ENCODE data around the gene SLC35E3.

SLC35E3 gene

DNA sequence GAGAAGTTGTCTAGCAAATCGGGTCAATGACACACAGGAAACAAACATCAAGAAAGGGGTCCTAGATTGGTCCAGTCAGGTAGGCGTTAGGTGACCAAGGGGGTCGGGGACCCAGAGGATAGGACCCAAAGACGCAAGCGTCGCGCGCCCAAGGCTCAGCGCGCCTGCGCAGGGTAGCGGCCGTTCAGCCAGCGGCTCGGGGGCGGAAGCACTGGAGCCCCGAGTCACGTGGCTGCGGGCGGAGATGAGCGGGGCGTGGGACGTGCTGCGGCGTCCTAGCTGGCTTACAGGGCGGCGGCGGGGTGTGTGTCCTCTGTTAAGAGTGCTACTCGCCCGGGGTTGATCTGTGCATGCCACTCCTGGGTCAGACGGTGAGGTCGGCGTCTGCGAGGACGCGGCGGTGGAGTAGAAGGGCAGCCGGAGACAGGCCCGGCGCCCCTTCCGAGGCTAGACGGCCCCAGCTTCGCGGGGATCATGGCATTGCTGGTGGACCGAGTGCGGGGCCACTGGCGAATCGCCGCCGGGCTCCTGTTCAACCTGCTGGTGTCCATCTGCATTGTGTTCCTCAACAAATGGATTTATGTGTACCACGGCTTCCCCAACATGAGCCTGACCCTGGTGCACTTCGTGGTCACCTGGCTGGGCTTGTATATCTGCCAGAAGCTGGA, at the start of gene SLC35E3:
TSS of gene SLC35E3 (plus strand) at position 273 of the 668 bp plus-strand sequence. CDS start at position 475, 202 bp downstream.
- peak within 1 kb of the TSS; percentile 92 for H3K27ac Mint-ChIP-seq
- no peaks in the 10 kb centered on the region for H3K9me3 Mint-ChIP-seq
- no peaks in the 10 kb centered on the region for H3K27me3 Mint-ChIP-seq (ENCODE audit: low read depth)
- peak within 1 kb of the TSS; percentile 98 for H3K4me3 Mint-ChIP-seq
- peaks cover 47% of the 10 kb centered on the region for H3K4me1 Mint-ChIP-seq (ENCODE audit: low read depth)
- peaks cover 26% of the 10 kb centered on the region for H3K36me3 Mint-ChIP-seq (ENCODE audit: low read depth)
- DNase-seq (ENCODE audit: low spot score) = peak; percentile 95

DNA sequence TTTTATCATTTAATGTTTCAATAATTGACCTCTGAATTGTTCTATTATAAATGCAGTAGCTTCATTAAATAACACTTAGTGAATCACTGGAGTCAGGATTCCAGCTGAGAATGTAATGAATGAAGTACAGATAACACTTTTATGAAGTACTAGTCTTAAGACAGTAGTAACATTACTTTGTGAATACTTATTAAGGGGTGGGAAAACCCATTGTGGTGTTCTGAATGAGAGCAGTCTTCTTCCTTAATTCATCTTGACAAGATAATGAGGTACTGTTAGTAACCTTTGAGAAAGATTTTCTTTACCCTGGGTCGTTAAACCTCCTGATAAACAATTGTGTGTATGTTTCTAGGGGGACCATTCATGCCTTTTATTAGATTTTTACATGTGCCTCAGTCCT, 46.5 kb upstream of the SLC35E3 start:
- H3K27ac Mint-ChIP-seq = no peak overlapping the region
- no peaks in the 10 kb centered on the region for H3K4me1 Mint-ChIP-seq (ENCODE audit: low read depth)
- H3K36me3 Mint-ChIP-seq (ENCODE audit: low read depth) = peaks cover 42% of the 10 kb centered on the region
- DNase-seq (ENCODE audit: low spot score) = no peak
- no peak overlapping the region for H3K4me3 Mint-ChIP-seq
- no peaks in the 10 kb centered on the region for H3K27me3 Mint-ChIP-seq (ENCODE audit: low read depth)
- no peaks in the 10 kb centered on the region for H3K9me3 Mint-ChIP-seq

DNA sequence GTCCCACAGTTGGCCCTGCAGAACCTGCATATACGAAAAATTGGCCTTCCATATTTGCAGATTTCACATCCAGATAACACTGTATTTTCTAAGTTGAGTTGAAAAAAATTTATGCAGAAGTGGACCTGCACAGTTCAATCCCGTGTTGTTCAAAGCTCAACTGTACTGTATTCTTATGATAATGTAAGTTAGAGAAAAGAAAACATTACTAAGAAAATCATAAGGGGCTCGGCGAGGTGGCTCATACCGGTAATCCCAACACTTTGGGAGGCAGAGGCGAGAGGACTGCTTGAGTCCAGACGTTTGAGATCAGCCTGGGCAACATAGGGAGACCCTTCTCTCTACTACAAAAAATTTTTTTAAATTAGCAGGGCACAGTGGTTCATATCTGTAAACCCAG, 18.2 kb upstream of the SLC35E3 start:
- H3K27me3 Mint-ChIP-seq (ENCODE audit: low read depth) = no peaks in the 10 kb centered on the region
- no peaks in the 10 kb centered on the region for H3K9me3 Mint-ChIP-seq
- peaks cover 28% of the 10 kb centered on the region for H3K36me3 Mint-ChIP-seq (ENCODE audit: low read depth)
- no peaks in the 10 kb centered on the region for H3K4me1 Mint-ChIP-seq (ENCODE audit: low read depth)
- no peak overlapping the region for H3K27ac Mint-ChIP-seq
- H3K4me3 Mint-ChIP-seq = no peak overlapping the region
- no peak for DNase-seq (ENCODE audit: low spot score)

DNA sequence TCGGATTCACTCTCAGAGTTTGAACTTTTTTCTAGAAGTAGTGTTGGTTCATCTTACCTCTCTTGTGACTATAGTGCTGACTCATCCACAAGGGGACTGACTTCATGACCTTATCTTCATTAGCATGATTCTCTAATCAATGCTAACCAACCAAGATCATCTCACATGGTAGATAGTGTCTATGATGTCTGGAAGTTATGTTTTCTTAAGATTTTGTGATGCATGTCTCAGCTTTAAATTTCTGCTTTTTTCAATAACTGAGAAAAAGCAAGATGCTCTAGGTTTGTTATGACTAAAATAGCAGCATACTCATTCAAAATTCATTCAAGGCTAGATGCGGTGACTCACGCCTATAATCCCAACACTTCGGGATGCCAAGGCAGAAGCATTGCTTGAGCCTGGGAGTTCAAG, 12.3 kb upstream of the SLC35E3 start:
- H3K27me3 Mint-ChIP-seq (ENCODE audit: low read depth) = no peaks in the 10 kb centered on the region
- H3K4me3 Mint-ChIP-seq = no peak overlapping the region
- no peaks in the 10 kb centered on the region for H3K4me1 Mint-ChIP-seq (ENCODE audit: low read depth)
- H3K27ac Mint-ChIP-seq = no peak overlapping the region
- H3K9me3 Mint-ChIP-seq = no peaks in the 10 kb centered on the region
- H3K36me3 Mint-ChIP-seq (ENCODE audit: low read depth) = peaks cover 34% of the 10 kb centered on the region
- DNase-seq (ENCODE audit: low spot score) = no peak

DNA sequence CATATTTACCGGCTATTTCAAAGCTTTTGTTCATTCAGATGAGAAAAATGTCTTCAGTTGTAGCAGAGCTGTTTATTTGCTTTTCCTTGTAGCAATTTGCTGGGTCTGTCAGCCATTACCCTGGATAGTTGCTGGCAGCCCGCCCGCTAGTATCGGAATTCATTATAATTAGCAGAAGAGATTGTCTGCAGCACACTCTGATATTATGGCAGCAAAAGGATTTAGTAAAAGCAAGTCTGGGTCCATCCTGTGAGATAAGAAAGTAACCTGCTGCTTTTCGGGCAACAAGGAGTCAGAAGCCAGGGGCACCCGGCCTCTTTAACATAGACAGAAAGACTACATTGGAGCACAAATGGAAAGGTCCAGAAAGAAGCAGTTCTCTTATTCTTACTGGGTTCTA, 6.1 kb upstream of the SLC35E3 start:
- no peak overlapping the region for H3K4me3 Mint-ChIP-seq
- no peaks in the 10 kb centered on the region for H3K27me3 Mint-ChIP-seq (ENCODE audit: low read depth)
- DNase-seq (ENCODE audit: low spot score) = no peak
- H3K36me3 Mint-ChIP-seq (ENCODE audit: low read depth) = peaks cover 37% of the 10 kb centered on the region
- H3K27ac Mint-ChIP-seq = no peak overlapping the region
- H3K4me1 Mint-ChIP-seq (ENCODE audit: low read depth) = peaks cover 9% of the 10 kb centered on the region
- H3K9me3 Mint-ChIP-seq = no peaks in the 10 kb centered on the region

DNA sequence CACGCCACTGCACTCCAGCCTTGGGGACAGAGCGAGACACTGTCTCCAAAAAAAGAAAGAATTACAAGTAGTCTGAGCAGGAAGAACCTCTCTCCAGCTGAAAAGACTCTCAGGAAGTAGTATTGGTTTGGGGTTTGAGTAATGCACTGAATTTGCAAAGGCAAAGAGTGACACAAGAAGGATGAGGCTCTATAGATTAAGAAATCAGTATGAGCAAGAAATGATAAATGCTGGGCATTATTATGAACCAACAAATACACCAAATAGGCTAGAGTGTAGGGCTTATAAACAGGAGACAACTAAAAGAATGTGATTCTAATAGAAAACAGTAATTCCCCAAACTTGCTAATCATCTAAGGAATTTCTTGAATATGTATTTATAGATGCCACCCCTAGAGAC, 2.6 kb upstream of the SLC35E3 start:
- DNase-seq (ENCODE audit: low spot score) = no peak
- no peaks in the 10 kb centered on the region for H3K27me3 Mint-ChIP-seq (ENCODE audit: low read depth)

DNA sequence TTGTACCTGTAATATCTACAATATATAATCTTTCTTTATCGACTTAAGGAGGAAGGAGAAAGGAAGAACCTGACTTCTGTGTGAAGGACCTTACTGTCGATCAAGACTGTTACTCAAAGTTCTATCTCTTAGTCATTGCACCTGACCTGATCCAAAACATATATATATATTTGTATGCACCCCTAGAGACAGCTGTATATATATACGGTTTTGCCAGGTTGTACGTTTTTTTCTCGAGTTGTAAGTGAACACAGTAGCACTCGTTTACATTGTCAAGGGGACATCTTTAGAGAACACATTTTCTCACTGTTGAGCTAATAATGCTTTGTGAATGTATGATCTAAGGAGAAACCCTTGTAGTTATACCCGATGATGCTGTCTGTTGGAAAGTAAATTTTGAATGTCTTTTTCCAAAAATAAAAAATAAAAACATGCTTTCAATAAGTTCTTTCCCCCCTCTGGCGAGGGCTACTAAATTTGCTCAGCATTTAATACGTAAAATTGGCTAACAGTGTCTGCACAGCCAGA, 536 bp upstream of the SLC35E3 start:
- Mint-ChIP-seq H3K36me3 (ENCODE audit: low read depth) (peaks cover 24% of the 10 kb centered on the region), H3K4me1 (ENCODE audit: low read depth) (peaks cover 47% of the 10 kb centered on the region), H3K27me3 (ENCODE audit: low read depth) (no peaks in the 10 kb centered on the region), H3K27ac (peak overlapping the region; percentile 92), H3K4me3 (peak overlapping the region; percentile 98), H3K9me3 (no peaks in the 10 kb centered on the region)
- no peak for DNase-seq (ENCODE audit: low spot score)

More for the DNA sequence above, 2.6 kb upstream of the SLC35E3 start:
- Mint-ChIP-seq H3K9me3 (no peaks in the 10 kb centered on the region), H3K4me1 (ENCODE audit: low read depth) (peaks cover 33% of the 10 kb centered on the region), H3K4me3 (no peak overlapping the region), H3K27ac (peak overlapping the region; percentile 13), H3K36me3 (ENCODE audit: low read depth) (peaks cover 26% of the 10 kb centered on the region)

DNA sequence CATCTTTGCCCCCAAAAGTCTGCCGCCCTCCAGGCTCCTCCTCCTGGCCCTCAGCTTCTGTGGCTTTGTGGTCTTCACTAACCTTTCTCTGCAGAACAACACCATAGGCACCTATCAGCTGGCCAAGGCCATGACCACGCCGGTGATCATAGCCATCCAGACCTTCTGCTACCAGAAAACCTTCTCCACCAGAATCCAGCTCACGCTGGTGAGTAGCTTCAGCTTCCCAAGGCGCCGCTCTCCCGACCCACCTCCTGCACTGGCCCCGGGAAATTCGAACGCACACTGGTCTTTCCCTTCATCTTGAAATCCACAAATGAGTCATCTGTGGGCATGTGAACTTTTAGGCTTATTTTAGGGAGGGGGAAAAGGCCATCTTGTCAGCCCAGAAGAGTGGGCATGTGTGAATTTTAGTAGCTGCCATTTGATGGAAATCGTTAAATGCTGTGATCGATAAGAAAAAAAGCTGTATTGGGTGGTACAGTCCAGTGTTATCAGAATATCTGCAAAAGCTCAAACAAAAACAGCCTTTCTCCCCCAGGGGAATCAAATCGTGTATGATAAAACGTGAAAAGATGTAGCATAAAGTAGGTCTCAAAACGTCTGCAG, 700 bp downstream of the SLC35E3 start:
- H3K36me3 Mint-ChIP-seq (ENCODE audit: low read depth) = peaks cover 24% of the 10 kb centered on the region
- no peaks in the 10 kb centered on the region for H3K27me3 Mint-ChIP-seq (ENCODE audit: low read depth)
- H3K9me3 Mint-ChIP-seq = no peaks in the 10 kb centered on the region
- H3K27ac Mint-ChIP-seq = peak overlapping the region; percentile 92
- peak overlapping the region; percentile 98 for H3K4me3 Mint-ChIP-seq
- peak; percentile 48 for DNase-seq (ENCODE audit: low spot score)
- H3K4me1 Mint-ChIP-seq (ENCODE audit: low read depth) = peaks cover 47% of the 10 kb centered on the region

DNA sequence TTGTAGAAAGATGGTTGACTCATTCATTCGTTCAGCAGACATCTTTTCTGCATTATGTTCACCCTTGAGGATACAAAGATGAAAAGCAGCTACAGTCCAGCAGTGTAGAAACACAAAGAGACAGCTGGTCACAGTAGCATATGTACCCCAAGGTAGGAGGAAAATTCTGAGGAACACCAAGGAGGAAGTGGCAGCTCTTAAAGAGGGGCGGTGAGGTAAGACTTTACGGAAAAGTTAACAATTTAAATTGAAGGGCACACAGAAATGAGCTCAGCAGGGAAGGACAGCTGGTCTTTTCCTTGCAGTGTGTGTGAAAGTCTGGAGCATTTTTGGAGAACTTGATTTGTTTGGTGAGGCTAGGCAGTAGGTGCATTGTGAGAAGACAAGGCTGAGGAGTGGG, 3.5 kb downstream of the SLC35E3 start:
- peaks cover 25% of the 10 kb centered on the region for H3K36me3 Mint-ChIP-seq (ENCODE audit: low read depth)
- peak overlapping the region; percentile 11 for H3K27ac Mint-ChIP-seq
- DNase-seq (ENCODE audit: low spot score) = no peak
- no peak overlapping the region for H3K4me3 Mint-ChIP-seq
- no peaks in the 10 kb centered on the region for H3K27me3 Mint-ChIP-seq (ENCODE audit: low read depth)
- H3K4me1 Mint-ChIP-seq (ENCODE audit: low read depth) = peaks cover 38% of the 10 kb centered on the region
- no peaks in the 10 kb centered on the region for H3K9me3 Mint-ChIP-seq

DNA sequence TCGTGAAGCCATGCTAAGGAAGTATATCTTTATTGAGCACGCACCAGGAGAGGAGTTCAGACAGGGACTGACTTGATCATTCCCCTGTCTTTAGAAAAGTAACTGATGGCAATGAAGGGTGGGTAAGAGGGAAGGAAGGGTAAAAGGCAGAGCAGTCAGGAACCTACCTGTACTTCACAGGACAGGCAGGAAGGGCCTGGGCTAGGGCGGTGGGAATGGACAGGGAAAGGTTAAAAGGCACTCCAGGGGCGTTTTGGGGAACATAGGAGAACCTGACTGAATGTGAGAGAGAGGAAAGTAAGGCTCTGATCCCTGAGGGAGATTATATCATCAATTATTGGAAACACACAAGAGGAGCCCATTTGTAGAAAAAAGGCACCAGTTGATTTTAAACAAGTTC, 3.9 kb downstream of the SLC35E3 start:
- no peaks in the 10 kb centered on the region for H3K9me3 Mint-ChIP-seq
- peaks cover 38% of the 10 kb centered on the region for H3K4me1 Mint-ChIP-seq (ENCODE audit: low read depth)
- DNase-seq (ENCODE audit: low spot score) = no peak
- H3K27ac Mint-ChIP-seq = peak overlapping the region; percentile 11
- H3K36me3 Mint-ChIP-seq (ENCODE audit: low read depth) = peaks cover 28% of the 10 kb centered on the region
- H3K4me3 Mint-ChIP-seq = no peak overlapping the region
- no peaks in the 10 kb centered on the region for H3K27me3 Mint-ChIP-seq (ENCODE audit: low read depth)

DNA sequence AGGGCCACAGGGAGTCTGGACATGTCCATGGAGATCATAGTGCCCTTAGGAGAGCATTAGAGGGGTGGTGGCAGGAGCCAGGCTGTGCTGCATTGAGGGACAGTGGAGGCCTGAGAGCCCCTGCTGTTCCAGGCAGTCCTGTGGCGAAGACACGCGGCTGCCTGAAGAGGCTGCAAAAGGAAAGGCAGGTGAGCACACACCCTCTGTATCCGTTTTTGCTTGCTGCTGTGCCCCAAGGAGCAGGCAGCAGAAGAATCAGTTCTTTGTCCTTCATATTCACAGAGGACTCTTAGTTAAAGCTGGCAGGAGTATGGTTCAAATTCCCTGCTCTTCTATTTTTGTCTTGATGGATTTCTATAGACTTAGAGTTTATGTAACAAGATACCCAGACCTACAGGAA, 4.5 kb downstream of the SLC35E3 start:
- no peak overlapping the region for H3K27ac Mint-ChIP-seq
- peaks cover 35% of the 10 kb centered on the region for H3K4me1 Mint-ChIP-seq (ENCODE audit: low read depth)
- no peaks in the 10 kb centered on the region for H3K9me3 Mint-ChIP-seq
- H3K36me3 Mint-ChIP-seq (ENCODE audit: low read depth) = peaks cover 33% of the 10 kb centered on the region
- DNase-seq (ENCODE audit: low spot score) = no peak
- H3K27me3 Mint-ChIP-seq (ENCODE audit: low read depth) = no peaks in the 10 kb centered on the region
- no peak overlapping the region for H3K4me3 Mint-ChIP-seq

DNA sequence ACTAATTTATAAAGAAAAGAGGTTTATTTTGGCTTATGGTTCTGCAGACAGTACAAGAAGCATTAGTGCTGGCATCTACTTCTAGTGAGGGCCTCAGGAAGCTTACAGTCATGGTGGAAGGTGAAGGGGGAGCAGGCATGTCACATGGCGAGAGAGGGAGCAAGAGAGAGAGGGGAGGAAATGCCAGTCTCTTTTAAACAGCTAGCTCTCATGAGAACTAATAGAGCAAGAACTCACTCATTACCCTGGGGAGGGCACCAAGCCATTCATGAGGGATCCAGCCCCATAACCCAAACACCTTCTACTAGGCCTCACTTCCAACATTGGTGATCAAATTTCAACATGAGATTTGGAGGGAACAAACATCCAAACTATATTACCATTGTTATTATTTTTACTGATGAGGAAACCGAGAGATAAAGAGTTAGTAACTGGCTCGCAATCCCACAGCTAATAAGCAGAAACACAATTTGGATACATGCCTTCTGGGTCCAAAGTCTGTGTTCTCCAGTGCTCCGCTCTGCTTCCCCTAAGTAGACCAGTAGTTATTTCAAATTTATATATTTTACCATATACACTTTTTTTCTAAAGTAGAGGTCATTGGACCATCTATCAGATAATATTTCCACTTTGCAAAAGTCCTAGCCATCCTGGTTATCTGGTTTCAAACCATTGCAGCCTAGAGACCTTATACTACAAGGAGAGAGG, 9.7 kb downstream of the SLC35E3 start:
- Mint-ChIP-seq H3K4me3 (no peak overlapping the region), H3K36me3 (ENCODE audit: low read depth) (peaks cover 37% of the 10 kb centered on the region), H3K9me3 (no peaks in the 10 kb centered on the region), H3K27me3 (ENCODE audit: low read depth) (no peaks in the 10 kb centered on the region), H3K27ac (no peak overlapping the region), H3K4me1 (ENCODE audit: low read depth) (no peaks in the 10 kb centered on the region)
- DNase-seq (ENCODE audit: low spot score) = no peak

DNA sequence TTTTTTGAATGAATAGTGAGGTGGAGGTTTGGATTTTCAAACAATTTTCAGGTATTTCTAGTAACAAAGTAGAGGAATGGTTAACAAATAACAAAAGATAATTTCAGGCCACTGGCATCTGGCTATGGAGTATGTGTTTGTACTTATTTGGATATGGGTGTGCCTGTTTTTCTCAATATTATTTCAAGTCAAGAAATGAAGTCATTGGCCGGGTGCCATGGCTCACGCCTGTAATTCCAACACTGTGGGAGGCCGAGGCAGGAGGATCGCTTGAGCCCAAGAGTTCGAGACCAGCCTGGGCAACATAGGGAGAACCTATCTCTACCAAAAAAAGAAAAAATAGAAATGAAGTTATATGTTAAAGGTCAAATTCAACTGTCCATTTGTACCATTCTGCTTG, 13.9 kb downstream of the SLC35E3 start:
- H3K27ac Mint-ChIP-seq = no peak overlapping the region
- H3K27me3 Mint-ChIP-seq (ENCODE audit: low read depth) = no peaks in the 10 kb centered on the region
- no peaks in the 10 kb centered on the region for H3K4me1 Mint-ChIP-seq (ENCODE audit: low read depth)
- peaks cover 36% of the 10 kb centered on the region for H3K36me3 Mint-ChIP-seq (ENCODE audit: low read depth)
- DNase-seq (ENCODE audit: low spot score) = no peak
- no peaks in the 10 kb centered on the region for H3K9me3 Mint-ChIP-seq
- no peak overlapping the region for H3K4me3 Mint-ChIP-seq

DNA sequence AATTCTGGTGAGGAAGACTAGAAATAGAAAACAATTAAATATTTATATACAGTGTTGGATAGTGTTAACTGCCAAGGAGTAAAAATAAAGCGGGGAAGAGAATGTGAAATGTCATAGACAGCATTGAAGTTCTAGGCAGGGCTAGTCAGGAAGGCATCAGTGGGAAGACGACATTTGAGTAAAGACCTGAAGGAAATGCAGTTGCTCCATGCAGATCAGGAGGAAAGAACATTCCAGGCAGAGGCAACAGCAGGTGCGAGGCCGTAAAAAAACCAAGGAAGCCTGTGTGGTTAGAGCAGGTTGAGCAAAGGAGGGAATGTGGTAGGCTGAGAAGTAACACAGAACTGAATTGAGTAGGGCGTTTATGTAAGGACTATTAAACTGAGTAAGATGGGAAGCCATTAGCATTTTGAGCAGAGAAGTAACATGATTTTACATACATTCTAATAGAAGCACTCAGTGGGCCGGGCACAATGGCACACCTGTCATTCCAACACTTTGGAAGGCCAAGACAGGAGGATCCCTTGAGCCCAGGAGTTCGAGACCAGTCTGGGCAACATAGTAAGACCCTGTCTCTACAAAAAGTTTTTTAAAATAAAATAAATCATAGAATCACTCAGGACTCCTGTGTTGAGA, 14.9 kb downstream of the SLC35E3 start:
- H3K9me3 Mint-ChIP-seq = no peaks in the 10 kb centered on the region
- DNase-seq (ENCODE audit: low spot score) = no peak
- H3K4me1 Mint-ChIP-seq (ENCODE audit: low read depth) = no peaks in the 10 kb centered on the region
- no peaks in the 10 kb centered on the region for H3K27me3 Mint-ChIP-seq (ENCODE audit: low read depth)
- no peak overlapping the region for H3K4me3 Mint-ChIP-seq
- H3K36me3 Mint-ChIP-seq (ENCODE audit: low read depth) = peaks cover 29% of the 10 kb centered on the region
- no peak overlapping the region for H3K27ac Mint-ChIP-seq
